ENCODE data around the gene ABCD1. TPM values are rescaled to one million over a fixed set of nuclear protein-coding genes. Genes with fewer than 3 reads are reported as not detected.
"Not testable (repeated sequence)": the region's sequence is repeated elsewhere in the genome, so short reads cannot be mapped to it uniquely, and the experiment has no call there.

Gene ABCD1
- total and polyA plus RNA-seq, 2 experiments from 2014 or later = 10.5 to 14.2 TPM

GRCh38 chrX:153740631-153741222 is 16.1 kb downstream of the ABCD1 start:
- no peak overlapping the region for H3K4me2 ChIP-seq
- no peaks in the 10 kb centered on the region for H3K9me3 ChIP-seq (ENCODE audit: low read depth)
- no peak for DNase-seq (ENCODE audit: low spot score)
- no peak for TF ChIP-seq CTCF (IDR thresholded peaks at IDR 0.05; ENCODE audit: poor library complexity)
- TF ChIP-seq EZH2 (IDR thresholded peaks at IDR 0.05; ENCODE audit: borderline replicate concordance) = no peak
- no peak for TF ChIP-seq EZH2phosphoT487 (IDR thresholded peaks at IDR 0.05; ENCODE audit: low read depth, severe bottlenecking, unreplicated experiment)
- H3K79me2 ChIP-seq = no peaks in the 10 kb centered on the region
- H3K4me1 ChIP-seq (ENCODE audit: insufficient read depth) = no peaks in the 10 kb centered on the region
- H2AFZ ChIP-seq = no peak overlapping the region
- no peaks in the 10 kb centered on the region for H3K27me3 ChIP-seq
- no peaks in the 10 kb centered on the region for H3K9me2 ChIP-seq (replicated peaks; ENCODE audit: insufficient read depth)
- H3K27ac ChIP-seq = no peak overlapping the region
- H4K20me1 ChIP-seq (ENCODE audit: insufficient read depth, poor library complexity, severe bottlenecking) = no peaks in the 10 kb centered on the region
- no peak overlapping the region for H3K4me3 ChIP-seq
- no peaks in the 10 kb centered on the region for H3K36me3 ChIP-seq (replicated peaks; ENCODE audit: insufficient read depth, low read depth)
- 87% methylated on average over 16 of the region's 16 CpGs for WGBS (ENCODE audit: low lambda C conversion rate, missing lambda C conversion rate)

GRCh38 chrX:153741446-153741845 is 16.8 kb downstream of the ABCD1 start:
- Histone ChIP-seq H3K79me2 (no peaks in the 10 kb centered on the region), H3K4me2 (no peak overlapping the region), H3K36me3 (replicated peaks; ENCODE audit: insufficient read depth, low read depth) (no peaks in the 10 kb centered on the region), H3K4me1 (ENCODE audit: insufficient read depth) (no peaks in the 10 kb centered on the region), H2AFZ (no peak overlapping the region), H4K20me1 (ENCODE audit: insufficient read depth, poor library complexity, severe bottlenecking) (no peaks in the 10 kb centered on the region), H3K9me3 (ENCODE audit: low read depth) (no peaks in the 10 kb centered on the region), H3K27ac (no peak overlapping the region), H3K4me3 (no peak overlapping the region), H3K27me3 (no peaks in the 10 kb centered on the region), H3K9me2 (replicated peaks; ENCODE audit: insufficient read depth) (no peaks in the 10 kb centered on the region)
- TF ChIP-seq EZH2 (IDR thresholded peaks at IDR 0.05; ENCODE audit: borderline replicate concordance) (no peak), EZH2phosphoT487 (IDR thresholded peaks at IDR 0.05; ENCODE audit: low read depth, severe bottlenecking, unreplicated experiment) (no peak)
- 86% methylated on average over 14 of the region's 14 CpGs for WGBS (ENCODE audit: low lambda C conversion rate, missing lambda C conversion rate)
- DNase-seq (ENCODE audit: low spot score) = no peak

- H3K79me2 ChIP-seq; H3K4me1 ChIP-seq (ENCODE audit: insufficient read depth): not testable (repeated sequence)
Measured at GRCh38 chrX:153742111-153742510, 17.5 kb downstream of the ABCD1 start.

GRCh38 chrX:153742796-153743467 is 18.3 kb downstream of the ABCD1 start:
- peak overlapping the region; percentile 68 for H3K4me2 ChIP-seq
- H3K4me1 ChIP-seq (ENCODE audit: insufficient read depth); H3K27me3 ChIP-seq; H3K79me2 ChIP-seq; DNase-seq (ENCODE audit: low spot score); H3K4me3 ChIP-seq; H3K36me3 ChIP-seq (replicated peaks; ENCODE audit: insufficient read depth, low read depth); H2AFZ ChIP-seq; H3K9me2 ChIP-seq (replicated peaks; ENCODE audit: insufficient read depth); H3K9me3 ChIP-seq (ENCODE audit: low read depth); H4K20me1 ChIP-seq (ENCODE audit: insufficient read depth, poor library complexity, severe bottlenecking): not testable (repeated sequence)
- WGBS (ENCODE audit: low lambda C conversion rate, missing lambda C conversion rate) = 83% methylated on average over 32 of the region's 32 CpGs
- H3K27ac ChIP-seq = peak overlapping the region; percentile 23

More at GRCh38 chrX:153742111-153742510, 17.5 kb downstream of the ABCD1 start:
- not testable (repeated sequence) for DNase-seq (ENCODE audit: low spot score); H3K4me2 ChIP-seq; H3K27ac ChIP-seq; H3K9me2 ChIP-seq (replicated peaks; ENCODE audit: insufficient read depth); H3K36me3 ChIP-seq (replicated peaks; ENCODE audit: insufficient read depth, low read depth); H3K9me3 ChIP-seq (ENCODE audit: low read depth); H4K20me1 ChIP-seq (ENCODE audit: insufficient read depth, poor library complexity, severe bottlenecking); H3K27me3 ChIP-seq; H2AFZ ChIP-seq; H3K4me3 ChIP-seq
- 89% methylated on average over 14 of the region's 14 CpGs for WGBS (ENCODE audit: low lambda C conversion rate, missing lambda C conversion rate)

All from hepatocyte (in vitro differentiated cells).